ENCODE results near the gene NACC2.
"Not testable (repeated sequence)": the region's sequence is repeated elsewhere in the genome, so short reads cannot be mapped to it uniquely, and the experiment has no call there.

Gene NACC2

GRCh38 chr9:136044971-136045594 lies 50.0 kb downstream of the NACC2 start:
- no peak for DNase-seq (ENCODE audit: low read depth)

- DNase-seq (ENCODE audit: low read depth), result no peak
Observed at GRCh38 chr9:136044207-136044970, 50.7 kb downstream of the NACC2 start.

GRCh38 chr9:136043441-136043991 lies 51.6 kb downstream of the NACC2 start:
- DNase-seq (ENCODE audit: low read depth), result no peak

- no peak for DNase-seq (ENCODE audit: low read depth)
Observed at GRCh38 chr9:136042541-136042940, 52.5 kb downstream of the NACC2 start.

GRCh38 chr9:136040848-136041247 lies 54.2 kb downstream of the NACC2 start:
- DNase-seq (ENCODE audit: low read depth), result not testable (repeated sequence)

GRCh38 chr9:136039488-136039887 lies 55.6 kb downstream of the NACC2 start:
- DNase-seq (ENCODE audit: low read depth), result no peak

GRCh38 chr9:136036848-136037247 lies 58.2 kb downstream of the NACC2 start:
- no peak for DNase-seq (ENCODE audit: low read depth)

GRCh38 chr9:136036050-136036449 lies 59.0 kb downstream of the NACC2 start:
- DNase-seq (ENCODE audit: low read depth), result no peak

GRCh38 chr9:136031741-136032730 lies 63.1 kb downstream of the NACC2 start:
- no peak for DNase-seq (ENCODE audit: low read depth)

- DNase-seq (ENCODE audit: low read depth), result no peak
Observed at GRCh38 chr9:136031094-136031493, 64.0 kb downstream of the NACC2 start.

- DNase-seq (ENCODE audit: low read depth), result no peak
Observed at GRCh38 chr9:136029556-136029955, 65.5 kb downstream of the NACC2 start.

- DNase-seq (ENCODE audit: low read depth), result no peak
Observed at GRCh38 chr9:136028760-136029470, 66.2 kb downstream of the NACC2 start.

GRCh38 chr9:136026943-136027289 lies 68.2 kb downstream of the NACC2 start:
- not testable (repeated sequence) for DNase-seq (ENCODE audit: low read depth)

GRCh38 chr9:136026266-136026942 lies 68.7 kb downstream of the NACC2 start:
- no peak for DNase-seq (ENCODE audit: low read depth)

- no peak for DNase-seq (ENCODE audit: low read depth)
Observed at GRCh38 chr9:136025481-136025880, 69.6 kb downstream of the NACC2 start.

GRCh38 chr9:136024696-136025316 lies 70.3 kb downstream of the NACC2 start:
- no peak for DNase-seq (ENCODE audit: low read depth)

GRCh38 chr9:136024286-136024685 lies 70.8 kb downstream of the NACC2 start:
- DNase-seq (ENCODE audit: low read depth), result no peak

- DNase-seq (ENCODE audit: low read depth), result no peak
Observed at GRCh38 chr9:136023410-136024225, 71.5 kb downstream of the NACC2 start.

- no peak for DNase-seq (ENCODE audit: low read depth)
Observed at GRCh38 chr9:136022731-136023409, 72.2 kb downstream of the NACC2 start.

Measured in CMK (cell line).